Right cardiac atrium (tissue), 5 donors: ENCODE data around the gene PTAFR. TPM values are rescaled to one million over a fixed set of nuclear protein-coding genes. Genes with fewer than 3 reads are reported as not detected.
"Not testable (repeated sequence)": the region's sequence is repeated elsewhere in the genome, so short reads cannot be mapped to it uniquely, and the experiment has no call there.

Experiments used
- ATAC-seq, 2 donors: fragments of 200-7000 bp; cut with Tn5 transposase; one replicate each; pipeline versions ENCODE4 v1.8.0 to v1.9.1; 2020; ENCODE audit warnings: moderate library complexity in 2 of 2, mild to moderate bottlenecking in 1 of 2
- DNase-seq, 3 donors: peaks; one replicate each; pipeline ENCODE4 v3.0.0-alpha.2; 2020
- H3K27ac ChIP-seq: one replicate; pipeline ENCODE4 v1.5.1; 2013; ENCODE audit warnings: mild to moderate bottlenecking, low read length, control low read depth, moderate library complexity
- H3K27me3 ChIP-seq: one replicate; pipeline ENCODE4 v1.6.1; 2013; ENCODE audit not compliant: control insufficient read depth, insufficient read depth
- H3K4me1 ChIP-seq: one replicate; pipeline ENCODE4 v1.6.1; 2013; ENCODE audit warnings: low read length; ENCODE audit not compliant: control insufficient read depth, insufficient read depth
- H3K4me3 ChIP-seq: one replicate; pipeline ENCODE4 v1.5.1; 2013; ENCODE audit warnings: low read length, control low read depth
- H3K9me3 ChIP-seq: one replicate; pipeline ENCODE4 v1.6.1; 2013; ENCODE audit warnings: low read length; ENCODE audit not compliant: control insufficient read depth
- whole genome bisulfite sequencing: extraction: QIAGEN DNeasy Blood & Tissue Kit; methylation state at CpG from one replicate; pipeline ENCODE4 v1.1.7; 2013; 5-methylcytosine and 5-hydroxymethylcytosine counted together
- intact Hi-C, 4 donors: fragments of 100-400 bp; cut with DNase I; formaldehyde crosslinking; loops; one replicate each; pipeline versions ENCODE4 v1.11.0 to v1.14.0; 2022 to 2023
- polyA plus RNA-seq: library from polyadenylated mRNA; stranded (reverse); fragments of 200-250 nt; gene quantifications from one replicate; pipeline ENCODE4 v1.2.3, GENCODE V29; 2013
- total RNA-seq, 4 donors: library from RNA; stranded (reverse); fragmentation: NEBNext Ultra II Directional; extraction: Animal tissue kit (Norgen Biotek cat#: 25700); gene quantifications; one replicate each; pipeline ENCODE4 v1.2.1, GENCODE V29; 2021
- donor health status: healthy with polysubstance abuse.
- donor health status: DM: no; HTN: yes; CAD: no.
- donor health status: DM: no; HTN: no; CAD: no.
- donor health status: DM: no; HTN: yes; CAD: no; lungs with severe emphysema.
- donor health status: DM: yes; HTN: yes; CAD: no.

PTAFR gene
- total and polyA plus RNA-seq, 5 donors = 0.52 to 3.6 (median 2.6) TPM

DNA sequence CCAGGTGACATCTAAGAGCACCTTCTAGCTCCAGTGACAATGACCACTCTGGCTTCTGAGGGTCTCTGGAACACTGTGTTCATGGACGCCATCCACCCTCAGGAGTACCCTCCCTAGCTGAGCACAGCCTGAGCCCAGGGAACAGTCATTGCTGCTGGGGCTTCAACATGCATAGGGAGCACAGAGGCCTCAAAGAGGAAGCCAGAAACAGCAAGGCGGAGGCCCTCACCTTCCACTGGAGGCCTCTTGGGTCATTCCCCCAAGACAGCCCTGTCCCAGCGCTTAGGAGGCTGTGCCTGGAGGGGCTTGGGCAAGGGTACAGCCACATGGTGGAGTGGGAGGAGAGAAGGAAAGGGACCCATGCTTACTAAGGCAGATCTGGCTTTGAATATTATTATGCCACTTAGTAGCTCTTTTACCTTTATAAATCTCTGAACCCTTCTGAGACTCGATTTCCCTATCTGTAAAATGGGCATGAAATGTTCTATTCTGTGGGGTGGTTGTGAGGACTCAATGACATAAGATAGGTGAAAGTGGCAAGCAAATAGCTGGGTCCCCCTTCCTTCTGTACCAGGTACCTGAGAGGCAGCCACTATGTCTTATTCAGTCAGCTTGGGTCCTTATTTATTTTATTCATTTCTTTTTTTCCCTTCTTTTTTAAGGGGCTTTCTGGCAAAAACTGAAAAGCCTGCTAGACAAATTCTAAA is 32.8 kb downstream of the PTAFR start:
- Histone ChIP-seq H3K27me3 (no peaks in the 10 kb centered on the region), H3K4me3 (no peak overlapping the region), H3K4me1 (no peaks in the 10 kb centered on the region), H3K9me3 (no peaks in the 10 kb centered on the region), H3K27ac (no peak overlapping the region)
- WGBS = 87% methylated on average over 4 of the region's 4 CpGs
- intact Hi-C loops = no loop called here
- no peak for DNase-seq
- ATAC-seq = no peak

DNA sequence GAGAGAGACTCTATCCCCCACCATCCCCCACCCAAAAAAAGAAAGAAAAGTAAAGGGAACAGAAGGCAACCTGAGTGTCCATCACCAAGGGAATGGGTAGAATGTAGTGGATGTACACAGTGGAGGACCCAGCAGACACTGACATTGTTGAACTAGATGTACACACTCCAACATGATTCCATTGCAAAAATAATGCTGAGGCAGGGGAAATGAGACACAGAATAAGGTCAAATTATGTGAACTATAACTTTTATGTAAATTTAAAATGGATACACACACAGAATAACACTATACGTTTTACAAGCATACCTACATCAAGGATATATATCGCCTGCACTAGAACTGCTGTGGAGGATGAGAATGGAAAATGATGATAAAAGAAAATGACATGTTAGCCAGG is 34.8 kb downstream of the PTAFR start:
- intact Hi-C loops = no loop called here
- WGBS = 89% methylated on average over 2 of the region's 2 CpGs
- DNase-seq (no peak), ATAC-seq (no peak)
- no peak overlapping the region for H3K27ac ChIP-seq
- H3K27me3 ChIP-seq = no peaks in the 10 kb centered on the region
- H3K4me1 ChIP-seq = no peaks in the 10 kb centered on the region
- H3K9me3 ChIP-seq = no peaks in the 10 kb centered on the region
- H3K4me3 ChIP-seq = no peak overlapping the region

DNA sequence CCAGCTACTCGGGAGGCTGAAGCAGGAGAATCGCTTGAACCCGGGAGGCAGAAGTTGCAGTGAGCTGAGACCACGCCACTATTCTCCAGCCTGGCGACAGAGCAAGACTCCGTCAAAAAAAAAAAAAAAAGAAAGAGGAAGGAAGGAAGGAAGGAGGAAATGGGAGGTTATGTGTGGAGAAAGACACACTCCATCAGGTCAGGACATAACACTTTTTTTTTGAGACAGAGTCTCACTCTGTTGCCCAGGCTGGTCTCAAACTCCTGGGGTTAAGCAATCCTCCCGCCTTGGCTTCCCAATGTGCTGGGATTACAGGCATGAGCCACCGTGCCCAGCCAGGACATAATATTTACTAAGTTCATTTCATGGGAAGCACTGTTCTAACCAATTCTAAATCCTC is 36.6 kb downstream of the PTAFR start:
- DNase-seq = not testable (repeated sequence)

DNA sequence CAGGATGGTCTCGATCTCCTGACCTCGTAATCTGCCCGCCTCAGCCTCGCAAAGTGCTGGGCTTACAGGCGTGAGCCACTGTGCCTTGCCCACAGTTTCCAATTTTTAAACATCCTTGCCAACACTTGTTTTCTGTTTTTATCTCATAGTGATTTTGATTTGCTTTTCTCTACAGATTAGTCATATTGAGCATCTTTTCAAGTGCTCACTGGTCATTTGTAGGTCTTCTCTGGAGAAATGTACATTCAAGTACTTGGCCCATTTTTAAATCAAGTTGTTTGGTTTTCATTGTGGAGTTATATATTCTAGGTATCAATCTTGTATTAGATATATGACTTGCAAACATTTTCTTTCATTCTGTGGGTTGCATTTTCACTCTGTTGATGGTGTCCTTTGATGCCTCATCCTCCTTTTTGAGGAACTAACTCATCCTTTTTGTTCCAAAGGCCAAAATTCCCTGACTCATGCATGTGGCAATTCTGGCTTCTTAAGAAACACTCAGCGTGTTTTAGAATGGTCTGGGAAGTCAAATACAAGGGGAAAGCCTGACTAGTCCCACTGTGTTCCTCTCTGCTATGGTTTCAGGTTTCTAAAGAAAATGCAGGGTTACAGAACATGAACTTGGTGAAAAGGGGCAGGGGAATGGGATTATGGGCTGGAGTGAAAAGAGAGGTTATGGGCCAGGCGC is 37.3 kb downstream of the PTAFR start:
- intact Hi-C loops = no loop called here
- no peak for DNase-seq
- Histone ChIP-seq H3K4me1 (no peaks in the 10 kb centered on the region), H3K9me3 (no peaks in the 10 kb centered on the region), H3K27ac (no peak overlapping the region), H3K4me3 (no peak overlapping the region), H3K27me3 (no peaks in the 10 kb centered on the region)
- WGBS = 86% methylated on average over 7 of the region's 7 CpGs
- ATAC-seq = no peak

More for the DNA sequence above, 36.6 kb downstream of the PTAFR start:
- 77% methylated on average over 8 of the region's 8 CpGs for WGBS
- H3K9me3 ChIP-seq, H3K4me1 ChIP-seq, intact Hi-C loops, H3K4me3 ChIP-seq, H3K27ac ChIP-seq, ATAC-seq, H3K27me3 ChIP-seq: not testable (repeated sequence)

DNA sequence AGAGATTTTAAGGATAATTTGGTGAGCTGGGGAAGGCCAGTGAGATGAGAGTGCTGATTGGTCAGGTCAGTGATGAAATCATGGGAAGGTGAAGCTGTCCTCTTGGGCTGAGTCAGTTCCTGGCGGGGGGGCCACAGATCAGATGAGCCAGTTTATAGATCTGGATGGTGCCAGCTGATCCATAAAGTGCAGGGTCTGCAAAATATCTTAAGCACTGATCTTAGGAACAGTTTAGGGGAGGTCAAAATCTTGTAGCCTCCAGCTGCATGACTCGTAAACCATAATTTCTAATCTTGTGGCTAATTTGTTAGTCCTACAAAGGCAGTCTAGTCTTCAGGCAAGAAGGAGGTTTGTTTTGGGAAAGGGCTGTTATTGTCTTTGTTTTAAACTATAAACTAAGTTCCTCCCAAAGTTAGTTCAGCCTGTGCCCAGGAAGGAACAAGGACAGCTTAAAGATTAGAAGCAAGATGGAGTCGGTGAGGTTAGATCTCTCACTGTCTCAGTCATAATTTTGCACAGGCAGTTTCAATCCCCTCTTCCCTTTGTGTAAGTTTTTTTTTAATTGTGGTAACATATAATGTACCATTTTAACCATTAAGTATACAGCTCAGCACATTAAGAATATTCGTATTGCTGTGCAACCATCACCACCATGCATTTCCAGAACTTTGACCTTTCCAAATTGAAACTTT is 39.4 kb downstream of the PTAFR start:
- H3K4me1 ChIP-seq = no peaks in the 10 kb centered on the region
- no peaks in the 10 kb centered on the region for H3K27me3 ChIP-seq
- no peak overlapping the region for H3K4me3 ChIP-seq
- WGBS = 77% methylated on average over 4 of the region's 4 CpGs
- H3K27ac ChIP-seq = no peak overlapping the region
- DNase-seq = no peak
- no peaks in the 10 kb centered on the region for H3K9me3 ChIP-seq
- intact Hi-C loops = no loop called here
- ATAC-seq = no peak

DNA sequence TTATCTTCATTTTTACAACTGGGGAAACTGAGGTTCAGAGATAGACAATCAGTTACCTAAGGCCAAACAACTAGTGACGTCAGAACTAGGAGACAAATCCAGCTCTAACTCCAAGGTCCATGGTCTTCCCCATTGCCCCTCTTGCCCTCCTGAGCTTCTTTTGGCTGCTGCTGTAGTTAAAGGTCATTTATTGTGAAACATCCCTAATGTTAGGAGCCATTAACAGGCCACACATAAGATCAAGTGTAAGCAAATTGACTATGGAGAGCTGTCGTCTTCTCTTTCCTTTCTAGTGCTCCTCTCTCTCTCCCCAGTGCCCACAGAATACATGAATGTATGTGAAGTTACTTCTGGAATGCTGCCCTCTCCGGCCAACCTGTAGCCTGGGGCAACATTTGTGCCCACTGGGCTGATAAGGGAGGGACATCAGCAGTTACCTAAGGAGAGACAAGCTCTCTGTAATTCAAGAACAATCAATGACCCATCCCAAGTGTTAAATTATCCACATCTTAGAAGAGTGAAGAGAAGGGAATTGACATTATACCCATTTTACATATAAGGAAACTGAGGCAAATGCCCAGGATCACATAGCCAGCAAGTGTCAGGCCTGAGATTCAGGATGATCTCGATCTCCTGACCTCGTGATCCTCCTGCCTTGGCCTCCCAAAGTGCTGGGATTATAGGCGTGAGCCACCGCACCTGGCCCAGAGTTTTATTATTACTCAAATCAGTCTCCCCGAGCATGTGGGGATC is 40.1 kb downstream of the PTAFR start:
- H3K9me3 ChIP-seq = no peaks in the 10 kb centered on the region
- DNase-seq (no peak), ATAC-seq (no peak)
- no peaks in the 10 kb centered on the region for H3K27me3 ChIP-seq
- H3K4me3 ChIP-seq = no peak overlapping the region
- no peaks in the 10 kb centered on the region for H3K4me1 ChIP-seq
- no peak overlapping the region for H3K27ac ChIP-seq
- 81% methylated on average over 8 of the region's 8 CpGs for WGBS
- intact Hi-C loops = no loop called here

DNA sequence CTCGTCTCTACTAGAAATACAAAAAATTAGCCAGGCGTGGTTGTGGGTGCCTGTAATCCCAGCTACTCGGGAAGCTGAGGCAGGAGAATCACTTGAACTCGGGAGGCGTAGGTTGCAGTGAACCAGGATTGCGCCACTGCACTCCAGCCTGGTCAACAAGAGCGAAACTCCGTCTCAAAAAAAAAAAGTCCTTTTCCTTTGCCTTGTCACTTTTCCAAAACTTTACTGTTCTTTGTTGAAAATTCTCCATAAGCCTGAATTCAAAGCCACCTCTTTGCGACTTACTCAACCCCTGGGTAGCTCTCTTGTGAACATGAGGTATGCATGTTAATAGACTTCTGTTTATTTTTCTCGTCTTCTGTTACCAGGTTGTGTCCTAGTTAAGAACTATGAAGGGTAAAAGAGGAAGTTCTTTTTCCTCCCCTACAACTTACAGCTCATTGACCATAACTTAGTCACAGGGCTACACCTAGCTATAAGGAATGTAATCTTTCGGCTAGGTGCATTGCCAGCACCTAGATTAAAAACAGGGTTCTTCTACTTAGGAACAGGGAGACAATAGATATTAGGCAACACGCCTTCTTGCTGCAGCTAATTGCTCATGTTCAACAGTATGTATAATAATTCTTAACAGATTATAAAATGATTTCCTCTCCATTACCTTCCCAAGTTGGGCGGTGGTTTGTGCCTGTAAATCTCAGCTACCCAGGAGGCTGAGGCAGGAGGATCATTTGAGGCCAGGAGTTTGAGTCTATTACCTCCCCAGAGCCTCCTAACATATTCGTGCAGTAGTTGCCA is 40.9 kb downstream of the PTAFR start:
- intact Hi-C loops = no loop called here
- no peaks in the 10 kb centered on the region for H3K9me3 ChIP-seq
- H3K27ac ChIP-seq = no peak overlapping the region
- WGBS = 80% methylated on average over 14 of the region's 14 CpGs
- no peaks in the 10 kb centered on the region for H3K4me1 ChIP-seq
- no peaks in the 10 kb centered on the region for H3K27me3 ChIP-seq
- ATAC-seq (no peak), DNase-seq (peak in 1 of 3 donors; percentile 20)
- no peak overlapping the region for H3K4me3 ChIP-seq

DNA sequence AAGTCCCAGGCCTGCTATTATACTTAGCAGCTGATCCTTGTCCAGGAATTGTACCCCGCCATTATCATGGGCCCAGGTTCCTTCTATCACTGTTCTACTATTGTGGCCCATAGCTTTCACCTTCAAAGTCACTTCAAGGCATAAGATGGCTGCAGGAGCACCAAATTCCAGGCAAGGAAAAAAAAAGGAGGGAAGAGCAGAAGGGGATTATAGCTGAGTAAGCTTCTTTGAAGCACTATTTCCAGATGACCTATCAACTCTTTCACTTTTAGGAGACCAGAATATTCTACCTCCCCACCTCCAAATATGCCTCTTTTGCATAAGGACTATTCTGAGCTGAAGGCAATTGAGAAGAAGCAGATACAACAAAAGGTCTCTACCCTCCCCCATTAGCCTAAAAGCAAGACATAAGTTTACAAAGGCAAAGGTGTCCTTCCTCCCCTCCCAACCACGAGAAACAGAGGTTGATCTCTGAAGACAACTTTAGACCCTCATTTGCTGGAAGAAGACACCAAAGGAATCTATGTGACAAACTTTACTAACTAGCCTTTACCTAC is 41.8 kb downstream of the PTAFR start:
- intact Hi-C loops = no loop called here
- no peaks in the 10 kb centered on the region for H3K27me3 ChIP-seq
- H3K27ac ChIP-seq = no peak overlapping the region
- DNase-seq (no peak), ATAC-seq (no peak)
- no peaks in the 10 kb centered on the region for H3K4me1 ChIP-seq
- no peaks in the 10 kb centered on the region for H3K9me3 ChIP-seq
- 85% methylated on average over 2 of the region's 2 CpGs for WGBS
- H3K4me3 ChIP-seq = no peak overlapping the region

DNA sequence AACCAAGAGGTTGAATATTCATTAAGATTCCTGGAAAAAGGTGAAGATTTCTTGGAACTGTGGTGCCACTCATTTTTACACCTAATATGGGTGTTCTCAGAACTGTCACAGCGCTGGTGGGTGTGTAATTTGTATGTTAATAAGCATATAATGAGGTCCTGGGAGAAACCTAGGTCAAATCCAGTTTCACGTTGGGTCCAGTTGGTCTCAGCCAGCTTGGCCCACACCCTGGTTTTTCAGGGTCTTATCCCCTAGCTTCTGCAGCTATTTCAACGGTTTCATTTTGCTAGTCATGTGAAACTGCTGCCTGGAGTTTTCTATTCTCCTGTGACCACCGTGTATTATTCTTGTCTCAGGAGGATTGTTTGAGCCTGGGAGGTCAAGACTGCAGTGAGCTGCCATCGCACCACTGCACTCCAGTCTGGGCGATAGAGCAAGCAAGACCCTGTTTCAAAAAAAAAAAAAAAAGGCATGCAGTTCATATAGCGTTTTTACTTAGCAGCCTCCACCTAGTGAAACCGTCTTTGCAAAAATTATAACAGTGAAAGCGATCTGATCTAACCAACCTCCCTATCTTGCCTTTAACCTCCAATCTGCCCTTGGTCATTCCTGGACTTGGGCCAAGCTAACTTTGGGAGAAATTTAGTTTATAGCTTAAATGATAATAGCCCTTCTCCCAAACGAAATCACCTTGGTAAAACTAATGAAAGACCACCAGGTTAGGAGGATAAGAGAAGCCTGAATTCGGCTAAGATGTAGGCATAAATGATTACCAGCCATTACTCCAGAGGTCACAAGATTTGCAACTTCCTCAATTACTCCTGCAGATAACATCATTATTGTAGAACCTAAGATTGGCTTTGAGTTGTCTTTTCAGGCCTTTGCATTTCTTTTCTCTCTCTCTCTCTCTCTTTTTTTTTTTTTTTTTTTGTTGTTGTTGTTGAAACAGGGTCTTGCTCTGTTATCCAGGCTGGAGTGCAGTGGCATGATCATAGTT is 44.0 kb downstream of the PTAFR start:
- ATAC-seq = no peak
- no peak for DNase-seq
- intact Hi-C loops = no loop called here
- no peak overlapping the region for H3K4me3 ChIP-seq
- H3K27ac ChIP-seq = no peak overlapping the region
- H3K27me3 ChIP-seq = no peaks in the 10 kb centered on the region
- WGBS = 81% methylated on average over 11 of the region's 11 CpGs
- no peaks in the 10 kb centered on the region for H3K4me1 ChIP-seq
- H3K9me3 ChIP-seq = no peaks in the 10 kb centered on the region
